ENCODE measurements around the gene CDCA4.

- no peak for TF ChIP-seq EZH2 (IDR thresholded peaks at IDR 0.05; ENCODE audit: borderline replicate concordance, low read length)
- no peak for TF ChIP-seq CTCF (conservative IDR thresholded peaks at IDR 0.05 in 1 of 2, IDR thresholded peaks at IDR 0.05 in 1 of 2; ENCODE audit: extremely low read depth in 1 of 2, insufficient read depth in 1 of 2, low read depth in 1 of 2, low read length in 2 of 2)
Observed at GRCh38 chr14:105067969-105068301, 47.1 kb upstream of the CDCA4 start.
